ELR (cell line): ENCODE results near the gene B3GALNT2.
"Not testable (repeated sequence)": the region's sequence is repeated elsewhere in the genome, so short reads cannot be mapped to it uniquely, and the experiment has no call there.

Experiments used
- DNase-seq: peaks from one replicate; pipeline ENCODE4 v3.0.0-alpha.2; 2015; ENCODE audit warnings: low read depth

B3GALNT2 gene

GRCh38 chr1:235504122-235504493 is at the start of gene B3GALNT2:
B3GALNT2 (minus strand) TSS chr1:235504452; CDS start chr1:235504252, 200 bp downstream.
- DNase-seq: no peak

- DNase-seq: no peak
These were observed 48.9 kb upstream of the B3GALNT2 start for GRCh38 chr1:235553112-235553551.

GRCh38 chr1:235552146-235552716 is 48.0 kb upstream of the B3GALNT2 start:
- no peak for DNase-seq

- DNase-seq: no peak
These were observed 45.3 kb upstream of the B3GALNT2 start for GRCh38 chr1:235549351-235550139.

- DNase-seq: not testable (repeated sequence)
These were observed 42.3 kb upstream of the B3GALNT2 start for GRCh38 chr1:235546369-235547155.

GRCh38 chr1:235545292-235545930 is 41.2 kb upstream of the B3GALNT2 start:
- DNase-seq: no peak

GRCh38 chr1:235542845-235543244 is 38.6 kb upstream of the B3GALNT2 start:
- DNase-seq: not testable (repeated sequence)

DNA sequence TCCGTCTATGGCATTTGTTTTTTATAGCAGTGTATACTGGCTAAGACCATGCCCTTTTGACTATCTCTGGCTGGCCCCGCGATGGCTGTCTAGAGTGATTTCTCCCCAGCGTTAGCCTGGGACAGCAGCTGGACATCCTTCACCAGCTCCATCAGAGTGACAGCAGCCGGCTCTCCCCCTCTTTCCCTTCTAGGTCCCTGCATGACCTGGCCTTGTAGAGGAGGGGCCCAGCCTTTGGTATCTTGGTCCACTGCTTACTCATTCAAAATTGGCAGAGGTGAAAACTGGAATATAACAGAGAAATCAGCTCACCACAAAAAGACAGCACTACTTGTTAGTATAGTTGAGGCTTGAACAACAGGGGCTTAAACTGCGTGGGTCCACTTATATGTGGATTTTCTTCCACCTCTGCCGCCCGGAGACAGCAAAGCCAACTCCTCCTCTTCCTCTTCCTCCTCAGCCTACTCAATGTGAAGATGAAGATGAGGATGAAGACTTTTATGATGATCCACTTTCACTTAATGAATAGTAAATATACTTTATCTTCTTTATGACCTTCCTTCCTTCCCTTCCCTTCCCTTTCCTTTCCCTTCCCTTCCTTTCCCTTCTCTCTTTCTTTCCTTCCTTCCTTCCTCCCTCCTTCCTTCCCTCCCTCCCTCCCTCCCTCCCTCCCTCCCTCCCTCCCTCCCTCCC is 29.4 kb upstream of the B3GALNT2 start:
- no peak for DNase-seq

GRCh38 chr1:235532360-235532759 is 28.1 kb upstream of the B3GALNT2 start:
- peak; percentile 89 for DNase-seq

DNA sequence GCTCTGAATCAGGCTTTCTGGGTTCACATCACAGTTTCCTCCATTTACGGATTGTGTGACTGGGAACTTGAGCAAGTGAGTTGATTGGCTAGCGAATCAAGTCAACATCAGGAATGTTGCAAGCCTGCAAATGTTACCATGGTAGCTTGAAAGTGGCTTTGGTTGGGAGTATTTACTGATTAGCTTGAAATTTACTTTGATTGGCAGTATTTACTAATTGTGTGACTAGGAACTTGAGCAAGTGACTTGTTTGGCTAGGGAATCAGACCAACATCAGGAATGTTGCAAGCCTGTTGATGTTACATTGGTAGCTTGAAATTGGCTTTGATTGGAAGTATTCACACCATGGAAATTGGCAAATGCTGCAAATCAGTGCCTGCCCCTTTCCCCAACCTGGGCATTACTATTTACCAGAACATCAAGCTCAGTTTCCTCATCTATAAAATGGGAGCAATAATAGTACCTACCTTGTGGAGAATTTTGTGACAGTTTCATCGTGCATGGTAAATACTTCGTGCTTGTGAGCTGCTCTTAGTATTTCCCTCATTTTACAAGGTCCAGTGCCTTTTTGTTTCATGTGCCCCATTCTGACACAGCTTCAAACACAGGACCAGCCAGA is 23.1 kb upstream of the B3GALNT2 start:
- DNase-seq: no peak

GRCh38 chr1:235525314-235525713 is 21.1 kb upstream of the B3GALNT2 start:
- no peak for DNase-seq

- DNase-seq: no peak
These were observed 12.7 kb upstream of the B3GALNT2 start for GRCh38 chr1:235516862-235517446.

DNA sequence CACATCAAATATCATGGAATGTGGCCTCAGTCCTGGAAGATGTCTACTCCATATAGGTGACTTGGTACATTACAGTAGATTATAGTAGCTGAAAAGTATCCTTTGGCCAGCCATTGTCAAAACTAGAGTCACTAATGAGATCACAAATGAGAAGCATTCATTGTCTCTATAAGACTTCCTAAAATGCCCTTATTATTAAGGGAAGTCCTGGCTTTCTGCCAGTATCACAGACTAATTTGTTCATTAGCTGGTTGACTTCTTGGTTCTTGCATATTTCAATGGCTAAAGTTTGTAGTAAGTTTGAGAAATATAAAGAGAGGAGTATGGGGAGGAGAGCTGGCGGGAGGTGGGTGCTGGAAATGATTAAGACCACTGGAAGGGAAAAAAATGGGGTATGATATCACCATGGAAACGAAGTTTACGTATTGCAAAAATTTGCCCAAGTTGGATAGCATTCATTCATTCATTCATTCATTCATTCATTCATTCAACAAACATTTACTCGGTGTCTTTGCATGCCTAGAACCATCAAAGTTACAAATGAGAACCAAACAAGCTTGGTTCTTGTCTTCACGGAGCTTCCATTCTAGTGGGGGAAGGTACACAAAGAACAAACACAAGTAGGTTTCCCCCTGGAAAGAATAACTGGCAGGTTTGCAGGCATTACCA is 11.7 kb upstream of the B3GALNT2 start:
- no peak for DNase-seq

DNA sequence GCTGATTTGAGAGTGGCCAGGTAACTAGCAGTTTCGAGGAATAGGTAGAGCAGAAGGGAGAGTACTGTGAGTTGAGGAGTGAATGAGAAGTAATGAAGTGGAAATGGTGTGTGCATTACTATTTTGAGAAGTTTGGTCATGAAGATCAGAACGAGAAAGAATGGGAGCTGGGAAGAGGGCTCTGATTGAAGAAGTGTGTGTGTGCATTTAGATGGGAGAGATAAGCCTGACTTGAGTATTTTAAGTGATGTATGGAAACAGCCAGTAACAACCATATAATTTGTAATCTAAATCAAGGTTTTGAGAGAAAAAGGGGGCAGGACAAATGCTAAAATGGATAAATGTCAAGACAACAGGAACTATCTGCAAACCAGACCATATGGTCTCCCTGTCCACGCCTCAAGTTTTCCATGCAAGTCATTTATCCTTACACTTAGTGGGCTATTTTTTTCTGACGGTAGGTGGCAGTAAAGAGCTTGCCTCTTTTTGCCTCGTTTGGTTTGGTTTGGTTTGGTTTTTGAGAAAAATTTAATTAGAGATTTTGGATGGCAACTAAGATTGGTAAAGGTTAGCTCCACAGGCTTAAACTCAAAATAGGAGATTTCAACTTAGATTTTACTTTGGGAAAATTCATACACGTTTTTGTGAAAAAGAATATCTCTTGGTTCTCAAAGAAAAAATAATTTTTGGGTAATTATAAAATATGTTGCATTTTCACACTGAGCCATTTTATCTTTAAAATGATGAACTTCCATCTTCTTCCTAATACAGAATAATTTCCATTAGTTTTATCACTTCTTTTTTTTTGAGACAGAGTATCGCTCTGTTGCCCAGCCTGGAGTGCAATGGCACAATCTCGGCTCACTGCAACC is 9.5 kb upstream of the B3GALNT2 start:
- peak; percentile 79 for DNase-seq

DNA sequence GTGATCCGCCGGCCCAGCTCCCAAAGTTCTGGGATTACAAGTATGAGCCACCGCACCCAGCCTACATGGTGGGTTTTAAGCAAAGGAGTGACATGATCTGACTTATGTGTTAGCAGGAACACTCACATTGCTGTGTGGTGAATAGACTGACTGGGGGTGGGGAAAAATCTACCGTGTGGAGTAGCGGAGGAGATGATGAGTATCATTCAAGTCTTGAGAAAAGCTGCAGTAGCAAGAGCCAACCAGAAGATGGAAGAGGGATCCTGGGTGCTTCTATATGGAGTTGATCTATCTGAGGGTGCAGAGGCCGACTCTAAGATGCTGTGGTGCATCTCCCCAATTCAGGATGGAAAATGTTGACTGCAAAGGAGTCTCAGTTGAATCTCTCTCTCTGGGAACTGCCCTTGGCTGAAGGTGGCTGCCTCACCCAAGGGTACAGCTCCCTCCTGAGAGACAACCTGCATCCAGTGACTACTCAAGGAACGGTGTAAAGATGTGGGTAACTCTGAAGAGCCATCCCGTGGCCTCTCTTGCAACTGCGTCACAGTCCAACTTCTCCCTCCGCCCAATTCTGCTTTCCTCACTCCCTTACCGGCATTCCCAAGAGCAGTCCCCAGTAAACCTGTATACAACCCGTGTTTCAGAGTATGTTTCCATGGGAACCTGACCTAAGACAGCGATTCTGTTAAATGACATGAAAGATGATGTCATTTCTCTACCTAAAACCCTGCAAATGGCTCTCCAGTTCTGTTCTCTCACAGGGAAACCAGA is 7.4 kb upstream of the B3GALNT2 start:
- peak; percentile 65 for DNase-seq

DNA sequence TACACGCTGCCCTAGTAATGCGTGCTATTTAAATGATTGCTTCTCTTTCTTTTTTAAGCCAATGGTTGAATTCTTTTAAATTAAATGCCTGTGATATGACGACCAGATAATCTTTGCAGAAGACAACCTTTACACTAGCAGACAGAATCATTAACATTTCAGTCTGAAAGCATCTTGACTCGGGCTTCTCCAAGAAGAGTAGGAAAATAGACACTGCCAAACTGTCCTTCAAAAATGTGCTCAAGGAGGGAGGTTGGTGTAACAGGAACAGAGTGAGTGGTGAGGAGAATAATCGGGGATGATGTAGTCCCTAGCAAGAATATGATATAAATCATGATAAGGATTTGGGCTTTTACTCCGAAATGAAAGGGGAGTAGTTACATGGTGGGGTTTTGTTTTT is 6.6 kb upstream of the B3GALNT2 start:
- no peak for DNase-seq

DNA sequence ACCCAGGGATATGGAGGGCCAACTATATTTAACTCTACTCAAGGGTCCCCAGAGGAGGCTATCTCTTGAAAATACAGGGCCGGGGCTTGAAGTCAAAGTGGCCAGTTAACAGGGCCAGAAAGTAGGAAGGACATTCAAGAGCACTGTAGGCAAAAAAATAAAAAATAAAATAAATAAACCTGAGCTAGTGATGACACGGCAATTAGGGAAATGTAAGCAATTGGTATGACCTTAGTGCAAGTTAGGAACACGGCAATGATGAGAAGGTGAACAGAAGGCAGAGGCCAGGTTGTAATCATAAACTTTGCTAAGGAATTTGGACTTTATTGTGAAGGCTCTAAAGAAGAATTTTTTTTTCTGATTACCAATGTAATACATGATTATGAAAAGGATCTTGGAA is 3.4 kb upstream of the B3GALNT2 start:
- no peak for DNase-seq

GRCh38 chr1:235504494-235505222 is 406 bp upstream of the B3GALNT2 start:
- peak; percentile 99 for DNase-seq
